Measurements from ENCODE around the gene CCDC170. TPM values are rescaled to one million over a fixed set of nuclear protein-coding genes. Genes with fewer than 3 reads are reported as not detected.

CCDC170 gene
- total RNA-seq, 1 experiment from 2014 or later = not detected

- Mint-ChIP-seq H3K9me3 (ENCODE audit: unreplicated experiment) (peaks cover 9% of the 10 kb centered on the region), H3K27ac (ENCODE audit: low read depth, unreplicated experiment) (no peak overlapping the region), H3K36me3 (ENCODE audit: insufficient read depth, unreplicated experiment) (no peaks in the 10 kb centered on the region), H3K4me1 (ENCODE audit: insufficient read depth, unreplicated experiment) (no peaks in the 10 kb centered on the region), H3K27me3 (ENCODE audit: insufficient read depth, unreplicated experiment) (no peaks in the 10 kb centered on the region), H3K4me3 (ENCODE audit: unreplicated experiment) (no peak overlapping the region)
- BruUV-seq (replicated peaks) = no TSS peak
- POLR2A ChIA-PET = no interaction called here
- CTCF ChIA-PET = interaction anchor here (1.2 kb wide), 1 partner anchor 11 kb away, joined by 3 read pairs; no protein-coding TSS in a partner anchor
- DNase-seq (ENCODE audit: unreplicated experiment) = no peak
- intact Hi-C loops (cut with micrococcal nuclease) = no loop called here
- TF ChIP-seq CTCF (IDR thresholded peaks at IDR 0.05; ENCODE audit: unreplicated experiment) = no peak
These were observed 98.8 kb downstream of the CCDC170 start for GRCh38 chr6:151592449-151593159.

- H3K27ac Mint-ChIP-seq (ENCODE audit: low read depth, unreplicated experiment) = no peak overlapping the region
- no peak for DNase-seq (ENCODE audit: unreplicated experiment)
These were observed 115.5 kb downstream of the CCDC170 start for GRCh38 chr6:151609146-151609902.

GRCh38 chr6:151610326-151610725 lies 116.5 kb downstream of the CCDC170 start:
- ChIA-PET CTCF (interaction anchor here (1.2 kb wide), 1 partner anchor 9 kb away, joined by 3 read pairs; no protein-coding TSS in a partner anchor), POLR2A (no interaction called here)
- Mint-ChIP-seq H3K27me3 (ENCODE audit: insufficient read depth, unreplicated experiment) (no peaks in the 10 kb centered on the region), H3K9me3 (ENCODE audit: unreplicated experiment) (no peaks in the 10 kb centered on the region), H3K4me1 (ENCODE audit: insufficient read depth, unreplicated experiment) (no peaks in the 10 kb centered on the region), H3K27ac (ENCODE audit: low read depth, unreplicated experiment) (no peak overlapping the region), H3K36me3 (ENCODE audit: insufficient read depth, unreplicated experiment) (no peaks in the 10 kb centered on the region), H3K4me3 (ENCODE audit: unreplicated experiment) (no peak overlapping the region)
- BruUV-seq (replicated peaks) = no TSS peak
- intact Hi-C loops (cut with micrococcal nuclease) = no loop called here
- DNase-seq (ENCODE audit: unreplicated experiment) = no peak
- no peak for TF ChIP-seq CTCF (IDR thresholded peaks at IDR 0.05; ENCODE audit: unreplicated experiment)

More at GRCh38 chr6:151609146-151609902, 115.5 kb downstream of the CCDC170 start:
- no peaks in the 10 kb centered on the region for H3K9me3 Mint-ChIP-seq (ENCODE audit: unreplicated experiment)
- no peaks in the 10 kb centered on the region for H3K27me3 Mint-ChIP-seq (ENCODE audit: insufficient read depth, unreplicated experiment)
- CTCF ChIA-PET = no interaction called here
- H3K4me1 Mint-ChIP-seq (ENCODE audit: insufficient read depth, unreplicated experiment) = no peaks in the 10 kb centered on the region
- no peak overlapping the region for H3K4me3 Mint-ChIP-seq (ENCODE audit: unreplicated experiment)
- no peak for TF ChIP-seq CTCF (IDR thresholded peaks at IDR 0.05; ENCODE audit: unreplicated experiment)
- H3K36me3 Mint-ChIP-seq (ENCODE audit: insufficient read depth, unreplicated experiment) = no peaks in the 10 kb centered on the region
- POLR2A ChIA-PET = no interaction called here
- intact Hi-C loops (cut with micrococcal nuclease) = no loop called here
- no TSS peak for BruUV-seq (replicated peaks)

GRCh38 chr6:151614630-151615029 lies 120.8 kb downstream of the CCDC170 start:
- no TSS peak for BruUV-seq (replicated peaks)
- TF ChIP-seq CTCF (IDR thresholded peaks at IDR 0.05; ENCODE audit: unreplicated experiment) = no peak
- DNase-seq (ENCODE audit: unreplicated experiment) = no peak
- Mint-ChIP-seq H3K27ac (ENCODE audit: low read depth, unreplicated experiment) (no peak overlapping the region), H3K27me3 (ENCODE audit: insufficient read depth, unreplicated experiment) (no peaks in the 10 kb centered on the region), H3K4me3 (ENCODE audit: unreplicated experiment) (no peak overlapping the region), H3K4me1 (ENCODE audit: insufficient read depth, unreplicated experiment) (no peaks in the 10 kb centered on the region), H3K9me3 (ENCODE audit: unreplicated experiment) (no peaks in the 10 kb centered on the region), H3K36me3 (ENCODE audit: insufficient read depth, unreplicated experiment) (no peaks in the 10 kb centered on the region)
- POLR2A ChIA-PET = no interaction called here
- intact Hi-C loops (cut with micrococcal nuclease) = no loop called here
- CTCF ChIA-PET = interaction anchor here (0.6 kb wide), 1 partner anchor 26 kb away, joined by 3 read pairs; no protein-coding TSS in a partner anchor

All from MCF 10A (cell line).